Esophagus muscularis mucosa (tissue), 4 donors: ENCODE data around the gene PAXIP1. TPM values are rescaled to one million over a fixed set of nuclear protein-coding genes. Genes with fewer than 3 reads are reported as not detected.

ENCODE experiments used
- DNase-seq: peaks from one replicate; pipeline ENCODE4 v3.0.0-alpha.2; 2017; ENCODE audit errors: extremely low spot score
- H3K27ac ChIP-seq, 4 donors: fragments of 200-600 bp; sonication (generic); replicated peaks in 1 of 4; 1 replicate in 3 of 4; 2 replicates in 1 of 4; pipeline ENCODE4 v1.5.1; 2016 to 2019; ENCODE audit warnings: mild to moderate bottlenecking in 1 of 4
- H3K27me3 ChIP-seq, 4 donors: fragments of 200-600 bp; sonication (generic); one replicate each; pipeline versions ENCODE4 v1.5.1 to v1.6.0; 2016 to 2019
- H3K36me3 ChIP-seq, 4 donors: fragments of 200-600 bp; sonication (generic); one replicate each; pipeline ENCODE4 v1.5.1; 2016 to 2019
- H3K4me1 ChIP-seq, 4 donors: fragments of 200-600 bp; sonication (generic); one replicate each; pipeline ENCODE4 v1.5.1; 2016 to 2019
- H3K4me3 ChIP-seq, 4 donors: fragments of 200-600 bp; sonication (generic); 1 replicate in 2 of 4; 2 replicates in 2 of 4; pipeline ENCODE4 v1.5.1; 2016 to 2019; ENCODE audit warnings: mild to moderate bottlenecking in 4 of 4, moderate library complexity in 1 of 4
- H3K9me3 ChIP-seq, 4 donors: fragments of 200-600 bp; sonication (generic); 1 replicate in 3 of 4; 2 replicates in 1 of 4; pipeline ENCODE4 v1.5.1; 2016 to 2019
- EP300 ChIP-seq: sonication (generic); formaldehyde crosslinking; IDR thresholded peaks from one replicate; pipeline ENCODE4 v1.6.1; 2017; ENCODE audit warnings: antibody characterized with exemption
- POLR2A ChIP-seq: fragments of 450-650 bp; IDR thresholded peaks from one replicate; pipeline ENCODE4 v1.6.1; 2017; ENCODE audit warnings: antibody characterized with exemption, moderate library complexity, mild to moderate bottlenecking, low read depth
- POLR2AphosphoS5 ChIP-seq, 2 donors: sonication (generic); formaldehyde crosslinking; IDR thresholded peaks; one replicate each; pipeline ENCODE4 v1.6.1; 2017; ENCODE audit warnings: antibody characterized with exemption in 2 of 2
- WGBS: methylation state at CpG from one replicate; pipeline ENCODE4 v1.1.5; 2018; 5-methylcytosine and 5-hydroxymethylcytosine counted together
- intact Hi-C: fragments of 100-400 bp; cut with DNase I; formaldehyde crosslinking; loops from one replicate; pipeline ENCODE4 v1.15.1; 2023
- total RNA-seq, 4 donors: library from RNA; depleted of rRNA; stranded (reverse); fragments of >200 nt; gene quantifications; one replicate each; pipeline versions ENCODE4 v1.1.0 to v1.2.1, GENCODE V29; 2016
- TF ChIP-seq, protein P1 (sequence below), 3 experiments: fragments of 200-600 bp in 2 of 3; fragments of 450-650 bp in 1 of 3; sonication (generic) in 2 of 3; IDR thresholded peaks; one replicate each; pipeline ENCODE4 v1.5.1; 2017 to 2019; ENCODE audit warnings: antibody characterized with exemption in 3 of 3, mild to moderate bottlenecking in 2 of 3, moderate library complexity in 1 of 3

Gene PAXIP1
- total RNA-seq, 4 donors from 2014 or later: 7.6 to 12.3 (median 9.5) TPM

DNA sequence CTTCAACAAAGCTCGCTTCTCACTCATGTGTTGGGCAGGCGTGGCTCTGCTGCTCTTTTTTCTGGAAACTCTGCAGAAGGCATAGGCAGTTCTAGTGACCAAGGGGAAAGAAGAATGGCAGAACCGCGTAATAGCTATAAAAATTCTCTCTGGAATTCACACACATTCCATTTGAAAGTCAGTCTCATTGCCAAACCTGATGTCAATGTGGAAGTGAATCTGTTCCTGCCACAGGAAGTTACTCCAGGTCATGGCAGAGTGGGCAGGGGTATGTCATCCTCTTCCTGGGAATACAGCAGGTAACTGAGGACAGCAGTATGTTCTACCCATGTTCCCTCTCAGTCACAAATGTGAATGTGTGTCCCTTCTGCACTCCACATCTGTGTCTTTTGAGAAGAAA is 8.2 kb upstream of the PAXIP1 start:
- intact Hi-C loops: no loop called here
- H3K27ac ChIP-seq: no peak overlapping the region
- TF ChIP-seq POLR2AphosphoS5 (IDR thresholded peaks at IDR 0.05) (no peak), EP300 (no peak), POLR2A (no peak)
- TF ChIP-seq, protein P1, sequence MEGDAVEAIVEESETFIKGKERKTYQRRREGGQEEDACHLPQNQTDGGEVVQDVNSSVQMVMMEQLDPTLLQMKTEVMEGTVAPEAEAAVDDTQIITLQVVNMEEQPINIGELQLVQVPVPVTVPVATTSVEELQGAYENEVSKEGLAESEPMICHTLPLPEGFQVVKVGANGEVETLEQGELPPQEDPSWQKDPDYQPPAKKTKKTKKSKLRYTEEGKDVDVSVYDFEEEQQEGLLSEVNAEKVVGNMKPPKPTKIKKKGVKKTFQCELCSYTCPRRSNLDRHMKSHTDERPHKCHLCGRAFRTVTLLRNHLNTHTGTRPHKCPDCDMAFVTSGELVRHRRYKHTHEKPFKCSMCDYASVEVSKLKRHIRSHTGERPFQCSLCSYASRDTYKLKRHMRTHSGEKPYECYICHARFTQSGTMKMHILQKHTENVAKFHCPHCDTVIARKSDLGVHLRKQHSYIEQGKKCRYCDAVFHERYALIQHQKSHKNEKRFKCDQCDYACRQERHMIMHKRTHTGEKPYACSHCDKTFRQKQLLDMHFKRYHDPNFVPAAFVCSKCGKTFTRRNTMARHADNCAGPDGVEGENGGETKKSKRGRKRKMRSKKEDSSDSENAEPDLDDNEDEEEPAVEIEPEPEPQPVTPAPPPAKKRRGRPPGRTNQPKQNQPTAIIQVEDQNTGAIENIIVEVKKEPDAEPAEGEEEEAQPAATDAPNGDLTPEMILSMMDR (IDR thresholded peaks at IDR 0.05): no peak
- WGBS: 84% methylated on average over 4 of the region's 4 CpGs
- no peak for DNase-seq
- no peaks in the 10 kb centered on the region for H3K4me1 ChIP-seq
- no peak overlapping the region for H3K4me3 ChIP-seq
- no peaks in the 10 kb centered on the region for H3K9me3 ChIP-seq
- peaks cover 0 to 4% (median 0%) of the 10 kb centered on the region in 4 donors for H3K27me3 ChIP-seq
- peaks cover 0 to 6% (median 2%) of the 10 kb centered on the region in 4 donors for H3K36me3 ChIP-seq

DNA sequence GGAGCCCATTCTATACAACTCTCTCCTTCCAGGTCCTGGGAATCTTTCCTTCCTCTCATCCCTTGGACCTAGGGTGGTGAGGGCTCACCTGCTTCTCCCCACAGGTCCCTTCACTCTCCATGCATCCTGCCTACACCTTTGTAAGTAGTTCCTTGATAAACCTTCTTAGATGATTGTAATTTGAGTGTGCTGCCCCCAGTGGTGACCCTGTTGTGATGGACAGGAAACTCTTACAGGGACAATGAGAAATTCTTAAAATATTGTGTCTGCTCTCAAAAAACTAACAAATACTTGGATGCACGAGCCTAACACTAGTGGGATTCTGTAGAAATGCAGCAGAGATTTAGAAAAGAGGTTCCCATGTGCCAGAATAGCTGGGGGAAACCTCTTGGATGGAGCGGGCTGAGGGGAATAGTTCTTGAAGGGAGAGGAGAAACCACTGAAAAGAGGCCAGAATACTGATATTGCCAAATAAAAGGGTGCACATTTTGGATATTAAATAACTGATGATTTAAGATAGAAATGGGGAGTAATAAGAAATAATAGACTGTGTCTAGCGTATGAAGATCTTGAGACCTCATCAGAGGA is 6.7 kb upstream of the PAXIP1 start:
- Histone ChIP-seq H3K9me3 (no peaks in the 10 kb centered on the region), H3K27ac (no peak overlapping the region), H3K4me1 (peaks cover 0 to 3% (median 2%) of the 10 kb centered on the region in 4 donors), H3K27me3 (peaks cover 0 to 4% (median 0%) of the 10 kb centered on the region in 4 donors), H3K36me3 (peaks cover 0 to 11% (median 7%) of the 10 kb centered on the region in 4 donors), H3K4me3 (no peak overlapping the region)
- no peak for TF ChIP-seq POLR2A
- TF ChIP-seq, protein P1 (IDR thresholded peaks at IDR 0.05): peak in 1 of 3 experiments; percentile 11
- no peak for TF ChIP-seq POLR2AphosphoS5 (IDR thresholded peaks at IDR 0.05)
- no peak for TF ChIP-seq EP300
- intact Hi-C loops: loop anchor here (10.0 kb wide), 1 partner anchor 285 kb away; the partner anchor contains the start of gene INSIG1
- DNase-seq: no peak
- WGBS: 67% methylated on average over 3 of the region's 3 CpGs

DNA sequence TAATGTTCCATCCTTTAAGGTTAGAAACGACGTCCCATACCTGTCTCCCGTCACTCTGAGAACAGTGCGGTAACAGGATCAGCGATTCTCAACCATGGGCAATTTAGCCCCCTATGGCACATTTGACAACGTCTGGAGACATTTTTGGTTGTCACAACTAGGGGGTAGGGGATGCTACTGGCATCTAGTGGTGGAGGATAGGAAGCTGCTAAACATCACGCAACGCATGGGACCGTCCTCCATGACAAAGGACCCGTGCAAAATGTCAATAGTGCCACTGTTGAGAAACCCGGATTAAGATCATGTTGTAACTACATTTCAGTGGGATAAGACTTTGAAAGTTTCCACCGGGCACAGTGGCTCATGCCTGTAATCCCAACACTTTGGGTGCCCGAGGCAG is 5.0 kb upstream of the PAXIP1 start:
- WGBS: 71% methylated on average over 13 of the region's 13 CpGs
- no peak overlapping the region for H3K27ac ChIP-seq
- H3K4me3 ChIP-seq: no peak overlapping the region
- DNase-seq: no peak
- peaks cover 0 to 11% (median 7%) of the 10 kb centered on the region in 4 donors for H3K36me3 ChIP-seq
- intact Hi-C loops: loop anchor here (10.0 kb wide), 1 partner anchor 287 kb away; the partner anchor contains the start of gene INSIG1
- TF ChIP-seq, protein P1 (IDR thresholded peaks at IDR 0.05): peak in 1 of 3 experiments; percentile 36
- TF ChIP-seq POLR2A: no peak
- no peak for TF ChIP-seq POLR2AphosphoS5 (IDR thresholded peaks at IDR 0.05)
- TF ChIP-seq EP300: no peak
- no peaks in the 10 kb centered on the region for H3K27me3 ChIP-seq
- no peaks in the 10 kb centered on the region for H3K9me3 ChIP-seq
- peaks cover 6 to 15% (median 10%) of the 10 kb centered on the region in 4 donors for H3K4me1 ChIP-seq

DNA sequence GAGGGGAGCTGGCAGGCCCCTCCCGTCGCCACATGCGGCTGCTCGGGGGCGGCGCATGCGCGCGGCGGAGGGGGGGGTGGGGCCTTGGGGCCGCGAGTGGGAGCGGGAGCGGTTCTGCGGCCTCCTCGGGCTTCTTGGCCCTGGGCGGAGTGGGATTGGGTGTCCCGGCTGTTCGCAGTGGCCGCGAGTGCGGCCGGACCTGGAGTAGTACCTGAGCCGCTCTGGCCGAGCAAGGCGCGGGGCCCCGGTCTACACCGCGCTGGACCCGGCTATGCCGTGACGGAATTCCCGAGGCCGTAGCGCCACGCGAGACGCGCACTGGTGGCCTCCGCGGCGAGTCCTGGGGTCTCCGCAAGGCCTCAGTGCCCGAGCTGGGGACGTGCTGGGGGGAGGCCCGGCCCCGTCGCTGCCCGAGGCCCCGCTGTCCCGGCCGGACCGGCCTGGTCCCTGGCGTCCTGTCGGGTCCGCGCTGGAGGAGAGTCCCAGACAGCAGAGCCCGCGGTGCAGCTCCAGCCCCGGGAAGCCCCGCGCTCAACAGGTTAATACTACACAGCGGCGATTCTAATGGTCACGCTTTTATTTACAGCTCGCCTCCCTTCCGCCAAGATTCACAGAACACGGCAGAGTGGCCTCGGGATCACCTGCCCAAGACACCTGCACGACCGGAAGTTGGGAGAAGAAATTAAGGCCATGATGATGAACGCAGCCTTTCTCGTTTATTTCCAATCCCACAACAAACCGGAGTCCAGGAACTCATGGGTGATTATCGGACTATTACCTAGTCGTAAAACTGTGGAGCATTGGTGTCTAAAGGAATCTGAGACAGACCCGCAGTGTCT is 671 bp upstream of the PAXIP1 start:
- Histone ChIP-seq H3K36me3 (peaks cover 0 to 13% (median 7%) of the 10 kb centered on the region in 4 donors), H3K4me1 (peaks cover 14 to 42% (median 23%) of the 10 kb centered on the region in 4 donors), H3K27ac (peak overlapping the region; percentile 74 to 89 (median 86)), H3K4me3 (peak overlapping the region; percentile 62 to 96 (median 78)), H3K9me3 (no peaks in the 10 kb centered on the region), H3K27me3 (no peaks in the 10 kb centered on the region)
- intact Hi-C loops: loop anchor here (10.0 kb wide), 1 partner anchor 291 kb away; the partner anchor contains the start of gene INSIG1
- under 1% methylated on average over 22 of the region's 78 CpGs for WGBS
- DNase-seq: no peak
- TF ChIP-seq POLR2A (peak; percentile 50), EP300 (no peak), POLR2AphosphoS5 (IDR thresholded peaks at IDR 0.05) (peak; percentile 66 to 92)
- TF ChIP-seq, protein P1 (IDR thresholded peaks at IDR 0.05): no peak
